ENCODE measurements around the gene FBXW5. TPM values are rescaled to one million over a fixed set of nuclear protein-coding genes. Genes with fewer than 3 reads are reported as not detected.

The FBXW5 gene
- polyA plus RNA-seq, 4 donors = 96.1 to 262 (median 181) TPM

- Histone ChIP-seq H3K36me3 (ENCODE audit: control insufficient read depth in 3 of 3, insufficient read depth in 2 of 3, low read depth in 1 of 3, low read length in 3 of 3) (peaks cover 5 to 78% (median 8%) of the 10 kb centered on the region in 3 donors), H3K27ac (ENCODE audit: low read depth in 1 of 3, low read length in 2 of 3) (no peak overlapping the region), H3K4me1 (ENCODE audit: control insufficient read depth in 3 of 3, insufficient read depth in 2 of 3, low read depth in 1 of 3, low read length in 2 of 3) (peaks cover 0 to 12% (median 3%) of the 10 kb centered on the region in 3 donors), H3K27me3 (ENCODE audit: control insufficient read depth in 3 of 3, insufficient read depth in 3 of 3, low read length in 3 of 3) (no peaks in the 10 kb centered on the region), H3K9me3 (ENCODE audit: control insufficient read depth in 2 of 2, insufficient read depth in 1 of 2, low read depth in 1 of 2, low read length in 1 of 2) (no peaks in the 10 kb centered on the region), H3K4me3 (ENCODE audit: low read depth in 1 of 3, low read length in 3 of 3) (no peak overlapping the region)
- 94 to 96% (median 95%) methylated on average over 29 of the region's 29 CpGs for WGBS, 3 donors
- FAIRE-seq (no peak), DNase-seq (no peak)
These were observed 37.3 kb downstream of the FBXW5 start for GRCh38 chr9:136907011-136907914.

- WGBS, 3 donors = 66 to 80% (median 75%) methylated on average over 4 of the region's 4 CpGs
- Histone ChIP-seq H3K9me3 (ENCODE audit: control insufficient read depth in 2 of 2, insufficient read depth in 1 of 2, low read depth in 1 of 2, low read length in 1 of 2) (no peaks in the 10 kb centered on the region), H3K36me3 (ENCODE audit: control insufficient read depth in 3 of 3, insufficient read depth in 2 of 3, low read depth in 1 of 3, low read length in 3 of 3) (peaks cover 5 to 82% (median 8%) of the 10 kb centered on the region in 3 donors), H3K4me3 (ENCODE audit: low read depth in 1 of 3, low read length in 3 of 3) (no peak overlapping the region), H3K4me1 (ENCODE audit: control insufficient read depth in 3 of 3, insufficient read depth in 2 of 3, low read depth in 1 of 3, low read length in 2 of 3) (peaks cover 0 to 22% (median 9%) of the 10 kb centered on the region in 3 donors), H3K27ac (ENCODE audit: low read depth in 1 of 3, low read length in 2 of 3) (no peak overlapping the region), H3K27me3 (ENCODE audit: control insufficient read depth in 3 of 3, insufficient read depth in 3 of 3, low read length in 3 of 3) (no peaks in the 10 kb centered on the region)
- no peak for FAIRE-seq
- no peak for DNase-seq
These were observed 38.3 kb downstream of the FBXW5 start for GRCh38 chr9:136906266-136906665.

- peak; percentile 15 to 36 for DNase-seq
- Histone ChIP-seq H3K9me3 (ENCODE audit: control insufficient read depth in 2 of 2, insufficient read depth in 1 of 2, low read depth in 1 of 2, low read length in 1 of 2) (no peaks in the 10 kb centered on the region), H3K4me3 (ENCODE audit: low read depth in 1 of 3, low read length in 3 of 3) (no peak overlapping the region), H3K4me1 (ENCODE audit: control insufficient read depth in 3 of 3, insufficient read depth in 2 of 3, low read depth in 1 of 3, low read length in 2 of 3) (peaks cover under 1 to 36% (median 9%) of the 10 kb centered on the region in 3 donors), H3K27ac (ENCODE audit: low read depth in 1 of 3, low read length in 2 of 3) (peak overlapping the region; percentile 85 to 94 (median 88)), H3K36me3 (ENCODE audit: control insufficient read depth in 3 of 3, insufficient read depth in 2 of 3, low read depth in 1 of 3, low read length in 3 of 3) (peaks cover under 1 to 84% (median 3%) of the 10 kb centered on the region in 3 donors), H3K27me3 (ENCODE audit: control insufficient read depth in 3 of 3, insufficient read depth in 3 of 3, low read length in 3 of 3) (no peaks in the 10 kb centered on the region)
- no peak for FAIRE-seq
- 58 to 64% (median 61%) methylated on average over 12 of the region's 12 CpGs for WGBS, 3 donors
These were observed 41.4 kb downstream of the FBXW5 start for GRCh38 chr9:136903041-136903554.

GRCh38 chr9:136902259-136902821 lies 42.2 kb downstream of the FBXW5 start:
- 7 to 18% (median 9%) methylated on average over 15 of the region's 15 CpGs for WGBS, 3 donors
- Histone ChIP-seq H3K27ac (ENCODE audit: low read depth in 1 of 3, low read length in 2 of 3) (peak overlapping the region; percentile 85 to 98 (median 94)), H3K4me3 (ENCODE audit: low read depth in 1 of 3, low read length in 3 of 3) (peak overlapping the region in 1 of 3 donors; percentile 7), H3K36me3 (ENCODE audit: control insufficient read depth in 3 of 3, insufficient read depth in 2 of 3, low read depth in 1 of 3, low read length in 3 of 3) (peaks cover 0 to 79% (median 2%) of the 10 kb centered on the region in 3 donors), H3K9me3 (ENCODE audit: control insufficient read depth in 2 of 2, insufficient read depth in 1 of 2, low read depth in 1 of 2, low read length in 1 of 2) (no peaks in the 10 kb centered on the region), H3K27me3 (ENCODE audit: control insufficient read depth in 3 of 3, insufficient read depth in 3 of 3, low read length in 3 of 3) (no peaks in the 10 kb centered on the region), H3K4me1 (ENCODE audit: control insufficient read depth in 3 of 3, insufficient read depth in 2 of 3, low read depth in 1 of 3, low read length in 2 of 3) (peaks cover 3 to 36% (median 9%) of the 10 kb centered on the region in 3 donors)
- DNase-seq = peak; percentile 90 to 94
- no peak for FAIRE-seq

- Histone ChIP-seq H3K4me3 (ENCODE audit: low read depth in 1 of 3, low read length in 3 of 3) (peak overlapping the region in 1 of 3 donors; percentile 7), H3K4me1 (ENCODE audit: control insufficient read depth in 3 of 3, insufficient read depth in 2 of 3, low read depth in 1 of 3, low read length in 2 of 3) (peaks cover 3 to 36% (median 9%) of the 10 kb centered on the region in 3 donors), H3K36me3 (ENCODE audit: control insufficient read depth in 3 of 3, insufficient read depth in 2 of 3, low read depth in 1 of 3, low read length in 3 of 3) (peaks cover 0 to 76% (median 0%) of the 10 kb centered on the region in 3 donors), H3K27ac (ENCODE audit: low read depth in 1 of 3, low read length in 2 of 3) (peak overlapping the region; percentile 85 to 98 (median 94)), H3K9me3 (ENCODE audit: control insufficient read depth in 2 of 2, insufficient read depth in 1 of 2, low read depth in 1 of 2, low read length in 1 of 2) (no peaks in the 10 kb centered on the region), H3K27me3 (ENCODE audit: control insufficient read depth in 3 of 3, insufficient read depth in 3 of 3, low read length in 3 of 3) (no peaks in the 10 kb centered on the region)
- DNase-seq (peak; percentile 75 to 80), FAIRE-seq (no peak)
- WGBS, 3 donors = 14 to 26% (median 25%) methylated on average over 19 to 20 of the region's 20 CpGs
These were observed 42.9 kb downstream of the FBXW5 start for GRCh38 chr9:136901516-136902258.

GRCh38 chr9:136900988-136901515 lies 43.5 kb downstream of the FBXW5 start:
- no peak for FAIRE-seq
- H3K4me1 ChIP-seq (ENCODE audit: control insufficient read depth in 3 of 3, insufficient read depth in 2 of 3, low read depth in 1 of 3, low read length in 2 of 3) = peaks cover 3 to 36% (median 9%) of the 10 kb centered on the region in 3 donors

GRCh38 chr9:136900556-136900955 lies 44.0 kb downstream of the FBXW5 start:
- Histone ChIP-seq H3K9me3 (ENCODE audit: control insufficient read depth in 2 of 2, insufficient read depth in 1 of 2, low read depth in 1 of 2, low read length in 1 of 2) (no peaks in the 10 kb centered on the region), H3K4me1 (ENCODE audit: control insufficient read depth in 3 of 3, insufficient read depth in 2 of 3, low read depth in 1 of 3, low read length in 2 of 3) (peaks cover 3 to 36% (median 9%) of the 10 kb centered on the region in 3 donors), H3K27me3 (ENCODE audit: control insufficient read depth in 3 of 3, insufficient read depth in 3 of 3, low read length in 3 of 3) (no peaks in the 10 kb centered on the region), H3K27ac (ENCODE audit: low read depth in 1 of 3, low read length in 2 of 3) (peak overlapping the region in 2 of 3 donors; percentile 85 to 94), H3K4me3 (ENCODE audit: low read depth in 1 of 3, low read length in 3 of 3) (no peak overlapping the region), H3K36me3 (ENCODE audit: control insufficient read depth in 3 of 3, insufficient read depth in 2 of 3, low read depth in 1 of 3, low read length in 3 of 3) (peaks cover 0 to 76% (median 0%) of the 10 kb centered on the region in 3 donors)
- no peak for DNase-seq
- 92 to 95% (median 93%) methylated on average over 10 of the region's 10 CpGs for WGBS, 3 donors
- no peak for FAIRE-seq

More at GRCh38 chr9:136900988-136901515, 43.5 kb downstream of the FBXW5 start:
- DNase-seq = no peak
- H3K36me3 ChIP-seq (ENCODE audit: control insufficient read depth in 3 of 3, insufficient read depth in 2 of 3, low read depth in 1 of 3, low read length in 3 of 3) = peaks cover 0 to 74% (median 0%) of the 10 kb centered on the region in 3 donors
- 68 to 74% (median 70%) methylated on average over 13 of the region's 13 CpGs for WGBS, 3 donors
- H3K4me3 ChIP-seq (ENCODE audit: low read depth in 1 of 3, low read length in 3 of 3) = no peak overlapping the region
- H3K9me3 ChIP-seq (ENCODE audit: control insufficient read depth in 2 of 2, insufficient read depth in 1 of 2, low read depth in 1 of 2, low read length in 1 of 2) = no peaks in the 10 kb centered on the region
- no peaks in the 10 kb centered on the region for H3K27me3 ChIP-seq (ENCODE audit: control insufficient read depth in 3 of 3, insufficient read depth in 3 of 3, low read length in 3 of 3)
- H3K27ac ChIP-seq (ENCODE audit: low read depth in 1 of 3, low read length in 2 of 3) = peak overlapping the region; percentile 85 to 98 (median 94)

Measured in small intestine (tissue), 7 donors.